SH-SY5Y (cell line): Measurements from ENCODE around the gene COL25A1.

ENCODE experiments used
- GATA2 ChIP-seq: IDR thresholded peaks from 2 replicates; pipeline ENCODE4 v1.6.1; 2011; ENCODE audit warnings: mild to moderate bottlenecking, low read depth, low read length
- GATA3 ChIP-seq: IDR thresholded peaks from 2 replicates; pipeline ENCODE4 v1.6.1; 2011; ENCODE audit warnings: low read depth, mild to moderate bottlenecking, low read length, moderate library complexity

- TF ChIP-seq GATA3 (no peak), GATA2 (no peak)
Observed at GRCh38 chr4:109243871-109244270, 58.6 kb downstream of the COL25A1 start.
